CD4-positive, alpha-beta T cell treated with Interleukin-6 for 4 hours (primary cell): ENCODE data around the gene ZFAND6.
"Not testable (repeated sequence)": the region's sequence is repeated elsewhere in the genome, so short reads cannot be mapped to it uniquely, and the experiment has no call there.

Experiments used
- DNase-seq: peaks from one replicate; pipeline ENCODE4 v3.0.0-alpha.2; 2020; ENCODE audit warnings: mixed read lengths

Gene ZFAND6

DNA sequence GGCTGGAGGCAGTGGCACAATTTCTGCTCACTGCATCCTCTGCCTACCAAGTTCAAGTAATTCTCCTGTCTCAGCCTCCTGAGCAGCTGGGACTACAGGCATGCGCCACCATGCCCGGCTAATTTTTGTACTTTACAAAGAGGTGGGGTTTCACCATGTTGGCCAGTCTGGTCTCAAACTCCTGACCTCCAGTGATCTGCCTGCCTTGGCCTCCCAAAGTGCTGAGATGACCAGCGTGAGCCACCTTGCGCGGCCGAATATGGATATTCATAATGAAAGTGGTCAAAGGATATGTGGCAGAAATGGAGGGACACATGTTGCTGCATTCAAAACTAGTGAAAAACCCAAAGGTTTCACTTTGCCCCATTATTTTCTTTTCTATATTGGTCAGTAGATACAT lies 40.2 kb downstream of the ZFAND6 start:
- DNase-seq = not testable (repeated sequence)

GRCh38 chr15:80100247-80100646 lies 40.8 kb downstream of the ZFAND6 start:
- no peak for DNase-seq

DNA sequence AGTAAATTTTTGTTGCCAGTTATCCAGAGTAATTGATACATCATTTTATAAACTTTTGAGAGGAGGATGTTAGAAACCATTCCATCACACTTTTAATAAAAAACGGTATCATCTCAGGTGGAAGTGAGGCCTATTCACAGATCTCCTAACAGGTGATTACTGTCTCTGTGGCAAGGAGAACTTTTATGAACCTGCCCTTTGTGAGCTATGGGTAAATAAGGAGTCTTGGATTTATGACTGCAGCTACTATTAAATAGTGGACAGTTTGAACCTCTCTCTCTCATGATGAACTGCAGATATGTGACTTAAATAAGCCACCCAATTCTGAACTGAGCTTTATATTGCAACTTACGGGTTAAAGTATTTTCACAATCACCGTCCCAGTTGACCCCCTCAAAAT lies 45.7 kb downstream of the ZFAND6 start:
- no peak for DNase-seq

DNA sequence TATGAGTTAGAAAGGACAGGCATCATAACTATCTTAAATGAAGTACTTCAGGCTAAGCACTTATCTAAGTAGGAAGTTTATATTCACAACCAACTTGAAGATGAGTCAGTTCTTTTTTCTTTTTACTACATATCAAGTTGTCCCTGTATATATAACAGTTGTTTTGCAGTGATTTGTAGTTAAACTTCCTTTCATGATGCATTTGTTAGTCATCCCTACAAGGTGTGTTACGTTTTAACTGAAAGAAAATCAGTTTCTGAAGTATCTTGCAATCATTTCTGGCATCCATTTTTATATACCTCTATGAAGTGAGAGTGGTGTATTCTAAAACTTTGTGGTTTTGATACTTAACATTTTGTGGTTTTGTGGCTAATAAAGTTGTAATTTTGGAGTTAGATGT lies 46.1 kb downstream of the ZFAND6 start:
- DNase-seq = no peak

DNA sequence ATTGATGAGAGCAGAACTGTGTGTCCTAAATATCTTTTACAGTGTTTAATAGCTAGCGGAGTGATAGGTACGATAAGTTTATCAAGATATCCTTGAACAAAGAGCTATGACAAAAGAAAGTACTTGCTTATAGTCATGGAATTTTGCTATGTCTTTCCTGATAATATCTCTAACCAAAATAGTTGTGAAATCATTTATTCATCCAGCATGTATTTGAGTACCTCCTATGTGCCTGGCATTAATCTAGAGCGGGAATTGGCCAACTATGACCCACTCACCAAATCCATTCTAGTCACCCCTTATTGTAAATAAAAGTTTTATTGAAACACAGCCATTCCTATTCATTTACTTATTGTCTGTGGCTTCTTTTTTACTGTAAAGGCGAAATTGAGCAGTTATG lies 46.6 kb downstream of the ZFAND6 start:
- DNase-seq = no peak

GRCh38 chr15:80107204-80107603 lies 47.7 kb downstream of the ZFAND6 start:
- no peak for DNase-seq

DNA sequence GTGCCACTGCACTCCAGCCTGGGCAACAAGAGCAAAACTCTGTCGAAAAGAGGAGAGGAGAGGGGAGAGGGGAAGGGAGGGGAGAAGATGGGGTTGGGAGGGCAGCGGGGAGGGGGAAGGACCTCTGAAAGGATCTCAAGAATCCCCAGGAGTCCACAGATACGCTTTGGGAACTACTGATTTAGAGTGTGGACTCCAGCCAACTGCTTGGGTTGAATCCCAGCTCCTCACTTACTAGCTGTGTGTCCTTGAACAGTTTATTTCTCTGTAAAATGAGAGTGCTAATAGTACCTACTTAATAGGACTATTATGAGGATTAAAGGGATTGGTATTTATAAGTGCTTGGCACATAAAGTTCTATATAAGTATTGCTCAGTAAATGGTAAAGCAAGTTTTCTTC lies 48.3 kb downstream of the ZFAND6 start:
- no peak for DNase-seq

DNA sequence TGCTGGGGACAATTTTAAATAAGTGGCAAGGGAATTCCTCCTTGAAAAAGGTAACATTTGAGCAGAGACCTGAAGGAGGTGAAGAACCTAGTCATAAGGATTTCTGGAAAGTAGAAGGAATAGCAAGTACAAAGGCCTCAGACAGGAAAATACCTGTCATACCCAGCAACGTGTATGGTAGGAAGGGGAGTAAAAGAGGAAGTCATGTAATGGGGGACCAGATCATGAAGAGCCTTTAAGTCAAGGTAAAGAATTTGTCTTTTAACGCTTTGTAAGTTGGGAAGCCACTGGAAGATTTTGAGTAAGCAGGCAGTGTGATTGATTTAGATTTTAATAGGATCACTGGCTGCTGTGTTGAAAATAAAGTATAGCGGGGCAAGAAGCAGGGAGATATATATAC lies 49.9 kb downstream of the ZFAND6 start:
- DNase-seq = no peak

DNA sequence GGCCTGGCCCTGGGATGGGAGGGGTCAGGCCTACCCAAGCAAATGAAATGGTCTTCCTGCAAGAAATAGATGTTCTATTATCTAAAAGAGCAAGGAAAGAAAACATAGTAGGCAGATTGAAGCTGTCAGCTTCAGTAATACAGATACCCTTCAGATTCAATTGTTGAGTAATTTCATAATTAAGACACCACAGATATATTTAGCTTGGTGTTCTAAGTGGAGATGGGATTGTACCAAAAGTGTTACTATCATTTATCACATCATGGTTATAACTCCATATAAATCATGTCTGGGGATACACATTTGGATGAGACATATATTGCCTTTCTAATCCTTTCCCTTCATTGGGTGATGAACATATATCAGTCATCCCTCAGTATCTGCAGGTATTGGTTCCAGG lies 51.4 kb downstream of the ZFAND6 start:
- no peak for DNase-seq

- DNase-seq = no peak
Observed at GRCh38 chr15:80114114-80114513, 54.6 kb downstream of the ZFAND6 start.

DNA sequence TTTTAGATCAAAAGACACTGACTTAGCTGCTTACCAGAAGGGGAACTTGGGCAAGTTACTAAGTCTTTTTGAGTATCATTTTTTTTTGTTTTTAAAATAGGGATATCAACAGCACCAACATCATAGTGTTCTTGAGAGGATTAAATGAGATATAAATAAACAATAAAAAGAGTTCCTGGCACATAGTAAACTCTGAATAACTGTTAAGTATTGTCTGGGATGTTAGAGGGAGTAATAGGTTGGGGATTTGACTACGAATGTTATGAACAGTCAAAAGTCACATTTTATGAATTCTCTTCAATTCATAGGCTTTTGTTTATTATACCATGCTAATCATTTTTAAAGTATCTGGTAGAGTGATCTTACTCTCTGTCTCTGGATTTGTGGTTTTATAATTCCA lies 55.5 kb downstream of the ZFAND6 start:
- DNase-seq = no peak

GRCh38 chr15:80118956-80119355 lies 59.5 kb downstream of the ZFAND6 start:
- DNase-seq = no peak

- no peak for DNase-seq
Observed at GRCh38 chr15:80120636-80121035, 61.2 kb downstream of the ZFAND6 start.

DNA sequence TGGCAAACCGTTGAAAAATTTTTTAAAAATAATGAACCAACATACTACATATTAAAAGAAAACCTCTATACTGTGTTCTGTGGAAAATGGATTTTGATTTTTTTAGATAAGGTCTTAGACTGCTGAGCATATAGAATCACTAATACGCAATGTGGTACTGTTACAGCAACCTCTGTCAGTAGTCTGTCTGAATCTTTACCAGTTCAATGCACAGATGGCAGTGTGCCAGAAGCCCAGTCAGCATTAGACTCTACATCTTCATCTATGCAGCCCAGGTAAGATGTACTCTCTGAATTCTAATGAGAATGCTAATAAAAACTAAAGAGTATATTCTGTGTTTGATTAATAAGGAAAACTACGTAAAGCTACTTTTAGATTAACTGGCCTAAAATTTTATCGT lies 62.1 kb downstream of the ZFAND6 start:
- no peak for DNase-seq

DNA sequence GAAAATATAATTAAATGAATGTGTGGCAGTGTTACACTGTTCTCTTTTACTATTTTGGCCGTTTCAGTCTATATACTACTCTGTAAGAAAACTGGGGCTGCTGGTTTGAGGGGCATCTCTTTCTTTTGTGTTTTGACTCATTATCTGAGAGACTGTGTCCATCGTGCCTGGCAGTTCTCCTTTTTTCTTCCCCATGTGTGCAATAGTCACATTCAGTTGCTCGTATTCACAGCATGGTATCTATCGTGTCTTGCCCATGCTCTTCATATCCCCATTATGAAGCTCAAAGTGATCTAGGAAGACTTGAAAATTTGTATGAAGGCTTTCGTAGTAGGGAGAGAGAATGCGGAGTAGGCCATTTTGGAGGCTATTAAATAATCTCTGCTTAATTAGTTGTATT lies 63.6 kb downstream of the ZFAND6 start:
- no peak for DNase-seq

DNA sequence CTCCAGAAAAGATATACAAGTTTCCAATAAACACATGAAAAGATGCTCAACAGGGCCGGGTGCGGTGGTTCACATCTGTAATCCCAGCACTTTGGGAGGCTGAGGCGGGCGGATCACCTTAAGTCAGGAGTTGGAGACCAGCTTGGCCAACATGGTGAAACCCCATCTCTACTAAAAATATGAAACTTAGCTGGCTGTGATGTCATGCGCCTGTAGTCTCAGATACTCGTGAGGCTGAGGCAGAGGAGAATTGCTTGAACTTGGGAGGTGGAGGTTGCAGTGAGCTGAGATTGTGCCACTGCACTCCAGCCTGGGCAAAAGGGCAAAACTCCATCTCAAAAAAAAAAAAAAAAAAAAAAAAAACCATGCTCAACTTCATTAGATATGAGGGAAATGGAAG lies 67.8 kb downstream of the ZFAND6 start:
- not testable (repeated sequence) for DNase-seq

DNA sequence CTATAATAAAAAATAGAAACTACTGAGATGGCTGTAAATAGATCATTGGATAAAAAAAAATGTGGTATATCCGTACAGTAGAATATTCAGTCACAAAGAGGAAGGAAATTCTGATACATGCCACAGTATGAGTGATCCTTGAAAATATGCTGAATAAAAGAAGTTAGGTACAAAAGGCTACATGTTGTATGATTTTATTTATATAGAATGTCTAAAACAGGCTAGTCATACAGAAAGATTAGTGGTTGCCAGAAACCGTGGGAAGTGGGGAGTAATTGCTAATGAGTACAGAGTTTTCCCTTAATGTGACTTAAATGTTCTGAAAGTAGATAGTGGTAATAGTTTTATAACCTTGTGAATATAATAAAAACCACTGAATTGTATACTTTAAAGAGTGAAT lies 68.4 kb downstream of the ZFAND6 start:
- DNase-seq = no peak

DNA sequence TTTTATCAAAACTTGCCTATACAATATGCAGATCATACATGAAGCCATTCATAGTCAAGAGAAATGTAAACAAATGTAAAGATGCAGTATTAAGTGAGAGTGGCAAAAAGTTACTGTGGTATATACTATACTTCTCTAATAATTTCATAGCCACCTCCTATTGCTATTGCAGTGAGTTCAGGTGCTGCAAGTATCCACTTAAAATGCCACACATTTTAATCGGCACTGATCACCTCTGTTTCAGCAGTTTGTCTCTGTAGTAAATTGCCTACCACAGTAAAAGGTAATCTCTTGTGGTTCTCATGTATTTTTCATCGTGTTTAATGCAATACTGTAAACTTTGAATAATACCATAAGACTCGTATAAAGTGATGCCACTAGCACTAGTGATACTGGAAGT lies 72.9 kb downstream of the ZFAND6 start:
- DNase-seq = no peak

GRCh38 chr15:80136854-80137253 lies 77.4 kb downstream of the ZFAND6 start:
- no peak for DNase-seq

GRCh38 chr15:80138961-80139360 lies 79.5 kb downstream of the ZFAND6 start:
- DNase-seq = no peak

DNA sequence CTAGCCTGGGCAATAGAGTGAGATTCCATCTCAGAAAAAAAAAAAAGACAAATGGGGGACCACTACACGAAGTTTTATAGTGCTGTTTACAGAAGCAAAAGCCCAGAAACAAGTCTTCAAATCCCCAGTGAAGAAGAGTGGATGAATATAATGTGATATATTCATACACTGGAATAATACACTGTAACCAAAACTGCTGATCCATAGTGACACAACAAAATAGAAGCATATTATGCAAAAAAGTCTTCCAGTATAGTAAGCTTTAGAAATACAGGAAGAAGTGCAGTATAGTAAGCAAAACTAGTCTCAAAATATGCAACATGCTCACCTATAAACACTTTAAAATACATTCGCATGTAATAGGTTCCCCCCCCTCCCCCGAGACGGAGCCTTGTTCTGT lies 81.4 kb downstream of the ZFAND6 start:
- no peak for DNase-seq

DNA sequence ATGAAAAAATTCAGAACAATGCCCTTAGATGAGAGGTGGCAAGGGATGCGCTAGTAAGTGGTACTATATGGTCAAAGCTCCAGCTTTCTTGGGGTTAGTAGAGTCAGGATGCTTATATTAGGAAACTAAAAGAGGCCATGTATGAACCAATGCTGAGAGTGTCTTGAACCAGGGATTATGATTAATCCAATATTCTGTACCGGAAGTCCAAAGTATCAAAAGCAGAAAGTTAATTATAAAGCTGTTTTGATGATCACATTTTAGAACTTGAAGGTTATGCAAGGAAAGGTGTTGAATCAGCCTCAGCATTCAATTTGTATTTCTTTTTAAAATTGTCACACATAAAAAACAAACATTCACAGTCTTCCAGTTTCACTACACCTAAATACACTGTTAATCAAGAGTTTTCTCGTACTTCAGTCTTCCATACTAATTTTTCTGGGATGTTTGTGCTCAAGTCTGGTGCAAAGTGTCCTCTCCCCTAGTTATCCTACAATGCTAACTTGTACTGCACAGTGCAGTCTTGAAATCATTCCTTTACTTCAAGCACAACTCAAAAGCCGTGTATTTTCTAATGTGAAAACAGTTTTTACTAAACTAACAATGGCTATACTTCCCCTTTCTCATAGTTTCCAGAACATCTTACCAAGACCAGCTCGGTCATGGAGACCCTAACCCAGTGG lies 82.6 kb downstream of the ZFAND6 start:
- no peak for DNase-seq

DNA sequence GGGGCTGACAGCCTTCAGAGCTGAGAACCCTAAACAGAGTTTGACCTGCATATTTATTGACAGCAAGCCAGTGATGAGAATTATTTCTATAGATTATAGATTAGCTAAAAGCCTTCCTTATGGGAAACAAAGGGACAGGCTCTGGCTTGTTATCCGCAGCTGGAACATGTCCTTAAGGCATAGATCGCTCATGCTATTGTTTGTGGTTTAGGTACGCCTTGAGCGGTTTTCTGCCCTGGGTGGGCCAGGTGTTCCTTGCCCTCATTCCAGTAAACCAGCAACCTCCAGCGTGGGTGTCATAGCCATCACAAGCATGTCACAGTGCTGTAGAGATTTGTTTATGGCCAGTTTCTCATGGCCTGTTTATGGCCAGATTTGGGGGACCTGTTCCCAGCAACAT lies 83.2 kb downstream of the ZFAND6 start:
- no peak for DNase-seq

GRCh38 chr15:80151148-80151547 lies 91.7 kb downstream of the ZFAND6 start:
- DNase-seq = no peak

- no peak for DNase-seq
Observed at GRCh38 chr15:80151576-80151975, 92.1 kb downstream of the ZFAND6 start.
